Activated CD4-positive, CD25-positive, alpha-beta regulatory T cell (primary cell): ENCODE data around the gene LRRC63.

Source experiments
- DNase-seq, 4 experiments: peaks; one replicate each; lab custom pipeline; 2025; lab: John Stamatoyannopoulos, UW

Gene LRRC63

GRCh38 chr13:46313024-46313423 lies 101.3 kb downstream of the LRRC63 start:
- DNase-seq, result no peak

DNA sequence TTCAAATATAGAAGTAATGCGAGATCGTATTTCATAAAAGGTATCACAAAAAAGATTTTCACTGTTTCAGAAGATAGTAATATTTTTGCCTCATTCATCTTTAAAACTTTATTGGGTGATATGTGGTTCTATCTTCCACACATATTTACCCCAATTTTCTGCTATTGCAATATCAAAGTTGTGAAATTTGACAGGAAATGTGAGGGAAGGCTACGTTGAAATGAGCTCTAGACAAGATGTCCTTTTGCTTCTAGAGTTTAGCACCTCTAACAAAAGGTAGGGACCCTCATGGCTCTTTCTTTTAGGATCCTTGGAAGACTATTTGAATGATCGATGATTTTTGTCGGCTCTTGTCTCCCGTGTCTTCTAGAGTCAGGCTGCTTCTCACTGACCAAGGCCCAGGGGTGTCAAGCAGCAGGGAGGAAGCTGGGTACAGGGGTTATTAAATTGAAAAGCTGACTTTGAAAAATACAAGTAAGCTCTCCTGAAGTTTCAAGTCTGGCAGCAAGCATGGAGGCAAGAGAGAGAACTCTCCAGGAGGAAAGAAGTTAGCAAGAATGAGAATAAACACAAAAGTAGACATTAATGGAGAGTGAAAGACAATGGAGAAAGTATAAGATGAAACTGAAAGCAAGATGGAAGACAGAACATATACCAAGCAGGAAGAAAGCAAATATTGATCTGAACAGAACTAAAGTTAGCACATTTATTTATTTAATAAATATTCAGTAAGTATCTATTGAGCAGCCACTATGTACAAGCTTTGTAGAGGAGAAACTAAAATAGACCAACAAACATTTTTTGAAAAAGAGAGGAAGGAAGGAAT lies 101.9 kb downstream of the LRRC63 start:
- no peak for DNase-seq

DNA sequence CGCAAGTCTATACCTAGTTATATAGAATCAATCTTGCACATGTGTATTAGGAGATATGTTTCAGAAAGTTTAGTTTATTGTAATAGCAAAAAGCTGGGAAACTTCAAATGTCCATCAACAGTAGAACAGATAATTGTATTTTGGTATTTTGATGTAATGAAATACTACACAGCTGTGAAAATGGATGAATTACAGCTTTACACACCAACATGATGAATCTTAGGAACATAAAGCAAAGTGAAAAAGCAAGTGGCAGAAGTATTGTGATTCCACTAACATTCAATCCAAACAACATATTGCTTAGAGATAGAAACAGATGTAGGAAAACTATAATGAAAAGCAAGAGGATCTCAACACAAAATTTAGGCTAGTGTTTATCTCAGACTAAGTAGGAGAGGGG lies 102.9 kb downstream of the LRRC63 start:
- DNase-seq, result no peak

DNA sequence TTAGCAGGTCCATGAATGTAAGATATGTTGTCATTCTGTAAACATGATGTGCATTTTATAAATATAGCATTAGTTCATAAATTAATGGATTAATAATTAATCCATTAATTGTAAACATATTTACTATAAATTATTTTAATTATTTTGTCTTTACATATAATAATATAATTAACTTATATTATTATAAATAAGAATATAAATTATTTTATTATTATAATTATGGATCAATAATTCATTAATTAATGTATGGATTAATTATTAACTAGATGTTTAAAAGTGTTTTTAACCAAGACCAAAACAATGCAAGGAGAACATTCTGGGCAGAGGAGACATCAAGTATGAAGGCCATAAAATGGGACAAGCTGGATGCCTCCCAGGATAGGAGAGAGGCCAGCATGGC lies 103.3 kb downstream of the LRRC63 start:
- no peak for DNase-seq

DNA sequence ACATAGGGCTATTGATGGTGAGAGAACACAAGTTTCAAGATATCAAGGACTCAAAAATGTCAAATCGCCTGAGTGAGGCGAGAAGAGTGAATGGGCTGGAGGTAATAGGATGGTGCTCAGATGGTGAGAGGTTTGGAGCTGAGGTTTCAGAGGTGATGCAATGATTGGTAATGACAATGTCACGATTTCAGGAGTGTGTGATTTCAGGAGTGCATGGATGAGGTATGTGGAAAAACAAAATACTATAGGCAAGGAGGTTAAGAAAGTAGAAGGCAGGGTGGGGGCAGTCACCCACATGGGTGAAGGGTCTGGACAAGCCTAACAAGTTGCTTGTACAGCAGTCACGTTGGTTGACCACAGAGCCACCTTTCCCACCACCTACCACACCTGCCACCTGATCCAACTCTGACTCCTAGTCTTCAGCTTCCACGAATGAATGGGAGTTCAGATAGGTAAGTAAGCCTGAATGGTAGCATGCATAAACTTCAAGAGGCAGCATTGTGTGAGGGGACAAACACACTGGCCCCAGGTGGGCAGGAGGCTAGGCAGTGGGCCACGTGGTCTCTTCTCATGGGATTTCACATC lies 103.9 kb downstream of the LRRC63 start:
- no peak for DNase-seq

DNA sequence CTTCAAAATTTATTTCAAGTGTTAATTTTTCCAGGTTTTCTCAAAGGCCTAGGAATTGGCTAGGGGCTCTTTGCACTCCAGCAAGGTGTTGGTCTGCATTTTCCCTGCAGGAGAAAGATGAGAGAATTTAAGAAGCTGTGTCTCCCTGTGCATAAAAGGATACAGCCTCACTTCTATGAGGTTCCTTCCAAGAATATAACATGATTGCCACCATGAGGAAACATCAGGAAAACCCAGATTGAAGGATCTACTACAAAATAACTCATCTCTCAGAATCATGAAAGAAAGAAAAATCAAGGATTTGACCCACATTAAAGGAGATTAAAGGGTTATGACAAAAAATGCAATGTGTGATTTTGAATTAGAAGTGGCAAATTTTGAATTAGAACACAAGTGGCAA lies 105.4 kb downstream of the LRRC63 start:
- no peak for DNase-seq

- no peak for DNase-seq
These were observed 107.3 kb downstream of the LRRC63 start for GRCh38 chr13:46318986-46319385.

DNA sequence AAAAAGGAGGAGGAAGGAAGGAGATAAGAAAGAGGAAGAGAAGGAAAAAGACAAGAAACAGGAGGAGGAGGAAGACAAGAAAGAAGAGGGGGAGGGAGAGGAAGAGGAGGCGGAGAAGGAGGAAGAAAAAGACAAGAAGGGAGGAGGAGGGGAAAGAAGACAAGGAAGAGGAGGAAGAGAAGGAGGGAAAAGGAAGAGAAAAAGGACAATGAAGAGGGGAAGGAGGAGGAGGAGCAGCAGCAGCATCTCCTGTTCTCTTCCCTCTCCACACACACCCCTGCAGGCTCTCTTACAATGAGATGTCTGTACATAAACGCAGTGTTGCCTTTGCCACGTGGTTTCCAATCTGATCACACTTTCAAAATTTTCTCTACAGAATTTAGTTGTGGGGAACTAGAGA lies 108.7 kb downstream of the LRRC63 start:
- no peak for DNase-seq

GRCh38 chr13:46320821-46321220 lies 109.1 kb downstream of the LRRC63 start:
- DNase-seq, result no peak

DNA sequence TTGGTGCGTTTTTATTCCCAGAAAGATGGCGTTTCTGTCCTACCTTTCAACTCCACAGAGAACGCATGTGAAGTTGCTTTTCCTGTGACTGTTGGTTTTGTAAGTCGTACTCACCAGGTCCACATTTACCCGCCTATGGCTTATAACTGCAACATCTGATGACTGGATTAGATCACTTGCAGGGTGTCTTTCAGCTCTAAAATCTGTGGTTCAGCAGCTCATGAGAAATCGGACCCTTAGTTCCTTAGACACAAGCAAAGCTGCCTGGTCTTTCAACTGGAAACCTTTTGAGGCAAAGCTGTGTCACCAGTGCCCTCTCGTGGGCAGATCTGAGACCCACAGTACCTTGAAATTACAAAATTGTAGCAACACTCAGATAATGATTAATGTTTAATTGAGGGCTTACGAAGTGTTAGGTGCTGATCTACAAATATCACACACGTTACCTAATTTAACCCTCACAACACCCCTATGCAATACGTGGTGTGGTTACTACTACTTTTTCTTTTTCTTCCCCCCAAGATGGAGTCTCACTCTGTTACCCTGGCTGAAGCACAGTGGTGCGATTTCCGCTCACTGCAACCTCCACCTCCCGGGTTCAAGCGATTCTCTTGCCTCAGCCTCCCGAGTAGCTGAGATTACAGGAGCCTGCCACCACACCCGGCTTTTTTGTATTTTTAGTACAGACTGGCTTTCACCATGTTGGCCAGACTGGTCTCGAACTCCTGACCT lies 109.9 kb downstream of the LRRC63 start:
- DNase-seq, result peak; percentile 27 to 57 (median 39)

- DNase-seq, result no peak
These were observed 113.2 kb downstream of the LRRC63 start for GRCh38 chr13:46324976-46325375.
